Lower leg skin (tissue), 4 donors: ENCODE results near the gene ACACA. TPM values are rescaled to one million over a fixed set of nuclear protein-coding genes. Genes with fewer than 3 reads are reported as not detected.

ENCODE experiments used
- DNase-seq, 2 donors: peaks; one replicate each; pipeline ENCODE4 v3.0.0-alpha.2; 2019; ENCODE audit warnings: low spot score in 2 of 2
- H3K4me3 ChIP-seq: fragments of 200-600 bp; sonication (generic); 2 replicates; pipeline ENCODE4 v1.5.1; 2017; ENCODE audit warnings: mild to moderate bottlenecking, low read depth; ENCODE audit not compliant: poor library complexity, severe bottlenecking
- CTCF ChIP-seq, 3 donors: fragments of 450-650 bp; IDR thresholded peaks; one replicate each; pipeline ENCODE4 v1.5.1; 2016; ENCODE audit warnings: antibody characterized with exemption in 3 of 3, mild to moderate bottlenecking in 3 of 3, moderate library complexity in 2 of 3
- POLR2A ChIP-seq, 2 donors: fragments of 450-650 bp; IDR thresholded peaks; one replicate each; pipeline ENCODE4 v1.6.1; 2016 to 2017; ENCODE audit warnings: antibody characterized with exemption in 2 of 2, mild to moderate bottlenecking in 1 of 2, moderate library complexity in 1 of 2
- WGBS, 2 donors: methylation state at CpG; one replicate each; pipeline ENCODE4 v1.1.5; 2018; 5-methylcytosine and 5-hydroxymethylcytosine counted together
- intact Hi-C: fragments of 100-400 bp; cut with DNase I; formaldehyde crosslinking; loops from one replicate; pipeline ENCODE4 v1.15.0; 2023; ENCODE audit warnings: low total_unique reads
- total RNA-seq, 4 donors: library from RNA; depleted of rRNA; stranded (reverse); fragments of >200 nt; gene quantifications; one replicate each; pipeline ENCODE4 v1.1.0, GENCODE V29; 2016

ACACA gene
- total RNA-seq, 4 donors from 2014 or later: 24.2 to 35.7 (median 31.0) TPM

GRCh38 chr17:37041932-37042331, 364.7 kb downstream of the ACACA start:
- no peak for DNase-seq
- intact Hi-C loops: no loop called here
- TF ChIP-seq CTCF (IDR thresholded peaks at IDR 0.05): no peak
- no peak for TF ChIP-seq POLR2A (IDR thresholded peaks at IDR 0.05)
- no peak overlapping the region for H3K4me3 ChIP-seq

- no peak overlapping the region for H3K4me3 ChIP-seq
- intact Hi-C loops: no loop called here
- TF ChIP-seq CTCF (IDR thresholded peaks at IDR 0.05) (no peak), POLR2A (IDR thresholded peaks at IDR 0.05) (no peak)
- no peak for DNase-seq
- WGBS, 2 donors: 56% methylated on average over 6 of the region's 6 CpGs
These were observed 367.4 kb downstream of the ACACA start for GRCh38 chr17:37039269-37039668.

GRCh38 chr17:37037590-37038155, 369.0 kb downstream of the ACACA start:
- WGBS, 2 donors: 78 to 83% methylated on average over 5 of the region's 5 CpGs
- intact Hi-C loops: no loop called here
- TF ChIP-seq POLR2A (IDR thresholded peaks at IDR 0.05): no peak
- DNase-seq: no peak
- H3K4me3 ChIP-seq: no peak overlapping the region

Other genes with a start within 250 kb of the ACACA start
- not detected for gene C17orf78, start 30.9 kb downstream of the ACACA start, total RNA-seq
- 10 to 100 TPM; 10.2 to 17.4 (median 14.4) TPM for gene TADA2A, start 50 bp upstream of the ACACA start, total RNA-seq
- 100 to 1,000 TPM in 3 of 4 donors, 10 to 100 TPM in 1; 76.5 to 133 (median 115) TPM for gene DUSP14, start 83.1 kb upstream of the ACACA start, total RNA-seq
- gene SYNRG, start 202.6 kb upstream of the ACACA start, total RNA-seq: 10 to 100 TPM; 23.3 to 40.7 (median 24.5) TPM
- gene DDX52, start 236.6 kb upstream of the ACACA start, total RNA-seq: 10 to 100 TPM; 18.1 to 20.4 (median 19.4) TPM